NCI-H524 treated with DMSO at 0.1 percent for 48 hours (cell line): Measurements from ENCODE around the gene HSDL1.

Experiments used
- DNase-seq: peaks from one replicate; lab custom pipeline; 2025; lab: John Stamatoyannopoulos, UW

Gene HSDL1

DNA sequence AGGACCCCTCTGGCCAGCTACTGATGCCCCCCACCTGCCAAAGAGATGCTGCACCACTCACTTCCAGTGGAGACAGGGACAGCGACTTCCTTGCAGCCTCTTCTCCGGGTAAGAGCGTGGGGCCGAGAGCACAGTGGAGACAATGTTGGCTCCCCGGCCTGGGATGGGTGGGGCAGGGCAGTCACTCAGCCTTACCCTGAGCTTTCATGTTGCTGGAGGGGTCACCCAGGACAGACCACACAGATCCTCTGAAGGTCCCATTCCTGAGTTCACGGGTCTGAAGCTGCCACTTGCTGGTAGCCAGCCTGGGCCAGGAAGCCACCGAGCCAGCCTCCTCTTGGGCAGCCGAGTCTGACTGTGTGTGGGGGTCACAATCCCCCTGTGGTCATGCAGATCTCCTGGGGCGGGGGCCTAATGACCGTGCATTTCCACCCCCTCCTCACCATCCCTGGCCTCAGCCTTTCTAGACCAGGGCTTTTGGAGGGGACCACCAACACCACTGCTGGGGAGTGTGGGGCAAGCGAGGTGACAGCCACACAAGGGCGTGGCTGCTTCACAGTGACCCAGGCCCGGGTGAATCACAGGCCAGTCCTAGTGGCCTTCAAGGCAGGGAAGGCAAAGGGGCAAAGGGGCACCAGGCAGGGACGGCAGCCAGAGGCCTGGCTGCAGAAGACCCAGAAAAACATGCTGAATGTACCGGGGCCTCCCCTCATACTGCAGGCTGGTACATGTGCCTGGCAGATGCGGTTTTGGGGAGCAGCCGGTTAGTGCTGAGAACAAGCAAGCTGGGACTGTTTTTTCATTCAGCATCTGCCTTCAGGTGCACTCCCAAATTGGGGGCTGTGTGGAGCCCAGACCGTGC, 31.4 kb upstream of the HSDL1 start:
- DNase-seq, result no peak

DNA sequence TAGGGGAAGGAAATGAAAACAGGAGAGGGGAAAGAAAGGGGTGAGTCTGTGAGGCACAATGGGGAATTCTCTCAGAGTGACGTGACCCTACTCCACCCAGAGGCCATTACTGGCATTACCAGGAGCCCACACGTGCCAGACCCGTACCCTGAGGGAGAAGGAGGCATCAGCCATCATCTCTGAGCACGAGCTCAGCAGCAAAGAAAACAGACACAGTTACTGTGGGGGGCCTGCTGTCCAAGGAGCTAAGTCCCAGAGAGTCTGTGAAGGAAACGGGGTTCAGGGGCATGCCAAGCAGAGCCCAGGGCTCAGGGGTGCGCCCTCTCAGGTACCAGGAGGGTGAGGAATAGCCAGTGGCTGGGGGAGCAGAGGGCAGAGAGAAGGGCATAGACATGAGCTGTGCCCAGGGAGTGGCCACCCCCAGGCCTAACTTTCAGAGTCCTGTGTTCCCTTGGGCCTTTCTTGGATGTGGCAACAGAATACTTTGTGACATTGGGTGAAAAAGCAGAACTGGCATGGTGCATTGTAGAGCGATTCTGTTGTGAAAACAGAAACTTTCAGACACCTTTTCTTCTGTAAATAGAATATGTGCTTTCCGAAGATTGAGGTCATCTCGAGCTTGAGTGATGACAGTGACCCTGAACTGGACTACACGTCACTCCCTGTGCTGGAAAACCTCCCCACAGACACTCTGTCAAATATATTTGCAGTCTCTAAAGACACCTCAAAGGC, 30.5 kb upstream of the HSDL1 start:
- no peak for DNase-seq

DNA sequence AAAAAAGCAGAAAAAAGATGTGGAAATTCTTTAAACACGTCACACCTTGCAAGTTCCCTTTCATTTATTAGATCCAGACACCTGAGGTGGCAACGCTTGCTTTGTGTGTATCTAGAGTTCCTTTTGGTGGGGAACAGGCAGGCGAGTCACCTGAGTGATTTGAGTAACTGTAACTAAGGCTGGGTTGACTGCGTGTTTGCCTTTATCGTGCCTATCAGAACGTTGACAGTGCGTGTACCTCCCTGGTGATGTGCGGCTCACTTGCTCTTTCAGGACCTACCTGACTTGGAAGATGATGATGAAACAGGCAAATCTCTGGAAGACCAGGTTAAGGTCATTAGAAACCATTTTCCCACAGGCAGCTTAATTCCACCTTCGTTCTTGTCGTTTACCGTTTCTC, 29.4 kb upstream of the HSDL1 start:
- DNase-seq, result no peak

GRCh38 chr16:84169765-84170310, 24.9 kb upstream of the HSDL1 start:
- DNase-seq, result no peak

- DNase-seq, result no peak
These were observed 22.1 kb upstream of the HSDL1 start for GRCh38 chr16:84166796-84167695.

DNA sequence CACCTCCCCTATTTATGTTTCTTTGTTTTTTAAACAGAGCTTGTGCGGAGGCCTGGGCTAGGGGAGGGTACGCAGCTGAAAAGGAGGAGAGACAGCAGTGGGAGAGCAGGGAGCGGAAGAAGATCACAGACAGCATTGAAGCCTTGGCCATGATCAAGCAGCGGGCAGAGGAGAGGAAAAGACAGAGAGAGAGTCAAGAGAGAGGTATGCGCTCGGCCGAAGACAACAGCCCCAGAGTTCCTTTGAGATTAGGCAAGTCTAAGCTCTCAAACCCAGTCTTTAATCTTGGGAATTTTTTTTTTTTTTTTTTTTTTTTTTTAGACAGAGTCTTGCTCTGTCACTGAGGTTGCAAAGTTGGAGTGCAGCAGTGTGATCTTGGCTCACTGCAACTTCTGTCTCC, 20.8 kb upstream of the HSDL1 start:
- DNase-seq, result no peak

DNA sequence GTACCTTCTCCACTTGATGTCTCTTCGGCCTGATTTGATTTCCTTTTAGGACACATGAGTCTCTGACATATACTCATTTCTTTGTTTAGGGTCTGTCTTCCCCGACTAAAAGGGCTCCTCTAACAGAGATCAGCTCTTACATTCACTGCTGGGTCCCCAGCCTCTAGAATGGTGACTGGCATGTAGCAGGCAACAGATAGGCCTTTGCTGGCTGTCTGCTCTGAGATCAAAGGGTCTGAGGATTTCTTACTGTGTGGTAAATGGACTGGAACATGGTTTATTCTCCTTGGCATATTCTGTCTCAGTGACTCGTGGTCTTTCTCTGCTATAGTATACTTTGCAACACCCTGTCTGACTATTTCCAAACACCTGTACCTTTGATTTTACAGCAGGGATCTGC, 16.8 kb upstream of the HSDL1 start:
- DNase-seq, result no peak

DNA sequence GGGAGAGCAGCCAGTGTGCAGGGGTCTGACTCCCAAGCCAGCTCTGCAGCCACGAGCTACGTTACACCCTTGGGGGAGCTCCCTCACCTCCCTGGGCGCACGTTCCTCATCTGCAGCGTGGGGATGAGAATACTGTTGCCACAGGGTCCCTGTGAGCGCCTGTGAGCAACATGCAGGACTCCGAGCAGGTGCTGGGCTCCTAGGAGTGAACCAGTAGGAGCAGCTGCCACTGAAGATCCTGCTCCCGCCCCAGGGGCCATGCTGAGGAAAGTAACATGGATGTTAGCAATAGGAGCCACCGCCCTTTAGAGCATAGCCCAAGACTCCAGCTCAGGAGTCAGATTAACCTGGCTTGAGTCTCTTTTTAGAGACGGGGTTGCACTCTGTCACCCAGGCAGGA, 16.1 kb upstream of the HSDL1 start:
- no peak for DNase-seq

- no peak for DNase-seq
These were observed 14.8 kb upstream of the HSDL1 start for GRCh38 chr16:84159800-84160199.

DNA sequence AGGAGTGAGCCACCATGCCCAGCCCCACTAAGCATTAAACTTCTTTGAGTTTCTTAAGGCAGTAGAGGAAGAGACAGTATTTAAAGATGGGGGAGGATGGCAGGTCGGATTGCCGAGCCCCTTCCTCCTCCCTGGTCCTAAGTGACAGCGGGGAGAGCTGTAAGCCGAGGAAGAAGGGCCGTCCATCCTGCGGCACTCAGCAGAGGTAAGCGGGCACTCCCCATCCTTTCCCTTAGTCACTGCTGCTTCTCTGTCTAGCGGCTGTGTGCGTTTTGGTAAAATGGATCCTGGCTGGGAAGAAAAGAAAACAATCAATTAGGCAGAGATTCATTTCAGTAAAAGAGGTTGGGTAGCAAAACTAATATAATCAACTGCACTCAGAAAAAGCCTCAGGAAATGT, 14.0 kb upstream of the HSDL1 start:
- DNase-seq, result no peak

DNA sequence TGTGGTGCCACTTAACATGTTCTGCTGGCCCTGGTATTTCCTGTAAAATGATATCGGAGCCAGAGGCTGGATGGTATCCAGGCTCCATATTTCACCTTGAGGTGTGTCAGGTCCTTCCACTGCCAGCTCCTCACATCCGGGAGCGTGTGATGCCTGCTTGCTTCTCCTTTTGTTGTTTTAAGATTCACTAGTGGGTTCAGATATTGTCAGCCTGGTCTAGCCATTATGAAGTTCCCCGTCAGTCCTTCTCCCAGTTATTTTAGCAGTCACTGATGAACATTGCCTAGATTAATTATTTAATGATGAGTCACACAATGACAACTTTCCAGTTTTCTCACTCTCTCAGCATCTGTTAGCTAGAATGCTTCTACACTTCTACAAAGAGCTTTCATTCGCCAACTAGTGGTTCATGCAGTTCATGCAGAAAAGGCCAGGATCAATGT, 11.4 kb upstream of the HSDL1 start:
- DNase-seq, result no peak

GRCh38 chr16:84155771-84156170, 10.8 kb upstream of the HSDL1 start:
- no peak for DNase-seq

DNA sequence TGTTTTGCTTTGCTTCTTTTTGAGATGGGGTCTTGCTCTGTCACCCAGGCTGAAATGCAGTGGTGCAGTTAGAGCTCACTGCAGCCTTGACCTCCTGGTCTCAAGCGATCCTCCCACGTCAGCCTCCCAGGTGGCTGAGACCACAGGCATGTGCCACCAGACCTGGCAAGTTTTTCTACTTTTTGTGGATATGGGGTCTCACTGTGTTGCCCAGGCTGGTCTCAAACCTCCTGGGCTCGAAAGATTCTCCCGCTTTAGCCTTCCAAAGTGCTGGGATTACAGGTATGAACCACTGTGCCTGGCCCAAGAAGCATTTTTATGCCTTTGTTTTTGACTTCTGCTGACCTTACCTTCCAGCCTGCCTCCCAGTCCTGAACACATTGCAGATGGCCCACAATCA, 10.2 kb upstream of the HSDL1 start:
- no peak for DNase-seq

GRCh38 chr16:84153660-84154214, 8.8 kb upstream of the HSDL1 start:
- no peak for DNase-seq

GRCh38 chr16:84150926-84151325, 5.9 kb upstream of the HSDL1 start:
- DNase-seq, result no peak

GRCh38 chr16:84144209-84144858, 643 bp downstream of the HSDL1 start:
- DNase-seq, result no peak

GRCh38 chr16:84143784-84144199, 1.2 kb downstream of the HSDL1 start:
- DNase-seq, result no peak

- DNase-seq, result no peak
These were observed 1.9 kb downstream of the HSDL1 start for GRCh38 chr16:84143081-84143480.

DNA sequence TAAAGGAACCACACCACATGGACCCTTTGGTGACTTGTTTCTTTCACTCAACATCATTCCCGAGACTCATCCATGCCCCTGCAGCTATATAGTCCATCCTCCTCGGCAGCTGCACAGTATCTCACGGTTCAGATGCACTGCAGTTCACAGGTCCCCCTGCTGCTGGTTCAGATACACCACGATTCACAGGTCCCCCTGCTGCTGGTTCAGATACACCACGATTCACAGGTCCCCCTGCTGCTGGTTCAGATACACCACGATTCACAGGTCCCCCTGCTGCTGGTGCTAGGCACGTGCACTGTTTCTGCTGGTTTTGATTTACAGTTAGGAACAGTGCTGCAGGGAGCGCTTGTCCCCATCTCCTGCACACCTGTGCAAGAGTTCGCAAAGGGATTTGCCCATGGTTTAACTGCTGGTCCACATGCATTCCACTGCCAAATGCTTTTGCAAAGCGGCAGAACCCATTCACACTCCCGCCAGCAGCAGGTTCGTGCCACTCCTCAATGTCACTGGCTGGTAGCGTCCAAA, 3.8 kb downstream of the HSDL1 start:
- no peak for DNase-seq

- no peak for DNase-seq
These were observed 5.2 kb downstream of the HSDL1 start for GRCh38 chr16:84139628-84140258.
